Gastrocnemius medialis (tissue), 4 donors: ENCODE data around the gene OAF. TPM values are rescaled to one million over a fixed set of nuclear protein-coding genes. Genes with fewer than 3 reads are reported as not detected.
A peak's percentile ranks its signal among the peaks of the same experiment; 100 is the strongest.

Experiments
- ATAC-seq, 2 donors: fragments of 150-250 bp; one replicate each; pipeline ENCODE4 v1.9.1; 2016
- DNase-seq, 2 donors: peaks; one replicate each; pipeline ENCODE4 v3.0.0-alpha.2; 2019
- H3K27ac ChIP-seq, 4 donors: fragments of 200-600 bp; sonication (generic); 1 replicate in 1 of 4; 2 replicates in 3 of 4; pipeline ENCODE4 v1.5.1; 2016 to 2018; ENCODE audit warnings: mild to moderate bottlenecking in 2 of 4, moderate library complexity in 1 of 4
- H3K27me3 ChIP-seq, 3 donors: fragments of 200-600 bp; sonication (generic) in 2 of 3; 1 replicate in 1 of 3; 2 replicates in 2 of 3; pipeline versions ENCODE4 v1.5.1 to v1.6.0; 2016 to 2019; ENCODE audit warnings: mild to moderate bottlenecking in 1 of 3, moderate library complexity in 1 of 3
- H3K36me3 ChIP-seq, 2 donors: fragments of 200-600 bp; sonication (generic) in 1 of 2; one replicate each; pipeline ENCODE4 v1.5.1; 2017 to 2018
- H3K4me1 ChIP-seq, 2 donors: fragments of 200-600 bp; sonication (generic) in 1 of 2; one replicate each; pipeline ENCODE4 v1.5.1; 2016 to 2017; ENCODE audit warnings: mild to moderate bottlenecking in 2 of 2
- H3K4me3 ChIP-seq, 4 donors: fragments of 200-600 bp; sonication (generic) in 3 of 4; 1 replicate in 1 of 4; 2 replicates in 3 of 4; pipeline ENCODE4 v1.5.1; 2016 to 2019; ENCODE audit warnings: mild to moderate bottlenecking in 2 of 4
- H3K9me3 ChIP-seq, 3 donors: fragments of 200-600 bp; sonication (generic) in 2 of 3; 1 replicate in 1 of 3; 2 replicates in 2 of 3; pipeline ENCODE4 v1.5.1; 2016 to 2019
- CTCF ChIP-seq, 5 experiments: fragments of 450-650 bp in 3 of 5; fragments of 200-600 bp in 2 of 5; sonication (generic) in 2 of 5; IDR thresholded peaks in 4 of 5; conservative IDR thresholded peaks in 1 of 5; 1 replicate in 4 of 5; 2 replicates in 1 of 5; pipeline ENCODE4 v1.5.1; 2016 to 2019; ENCODE audit warnings: antibody characterized with exemption in 5 of 5, mild to moderate bottlenecking in 3 of 5, moderate library complexity in 3 of 5
- POLR2A ChIP-seq, 2 donors: fragments of 450-650 bp; IDR thresholded peaks; one replicate each; pipeline ENCODE4 v1.6.1; 2017; ENCODE audit warnings: antibody characterized with exemption in 2 of 2, mild to moderate bottlenecking in 2 of 2, moderate library complexity in 2 of 2
- in situ Hi-C, 4 donors: fragments of 200-750 bp; cut with MboI; loops; one replicate each; pipeline versions ENCODE4 v1.15.0 to v1.8.0; 2017; ENCODE audit warnings: low sequenced_read_pairs in 4 of 4
- intact Hi-C: fragments of 100-400 bp; cut with DNase I; formaldehyde crosslinking; loops from one replicate; pipeline ENCODE4 v1.15.1; 2023; ENCODE audit warnings: low total_unique reads
- total RNA-seq, 4 donors: library from RNA; depleted of rRNA; stranded (reverse); fragments of >200 nt; gene quantifications; one replicate each; pipeline versions ENCODE4 v1.1.0 to v1.2.3, GENCODE V29; 2016

OAF gene
- total RNA-seq, 4 donors from 2014 or later, result 8.7 to 17.5 (median 10.1) TPM

- ATAC-seq (no peak), DNase-seq (no peak)
- no peak overlapping the region for H3K4me3 ChIP-seq
- H3K4me1 ChIP-seq, result peaks cover 17 to 23% of the 10 kb centered on the region in 2 donors
- TF ChIP-seq CTCF (IDR thresholded peaks at IDR 0.05 in 4 of 5, conservative IDR thresholded peaks at IDR 0.05 in 1 of 5) (no peak), POLR2A (IDR thresholded peaks at IDR 0.05) (no peak)
- intact Hi-C loops, result no loop called here
- no peaks in the 10 kb centered on the region for H3K9me3 ChIP-seq
- no peaks in the 10 kb centered on the region for H3K27me3 ChIP-seq
- H3K27ac ChIP-seq, result peak overlapping the region in 1 of 4 donors; percentile 56
- in situ Hi-C loops, result no loop called here
- H3K36me3 ChIP-seq, result no peaks in the 10 kb centered on the region
Measured at GRCh38 chr11:120207512-120207911, 3.3 kb upstream of the OAF start.

GRCh38 chr11:120208001-120208441 lies 2.8 kb upstream of the OAF start:
- H3K9me3 ChIP-seq, result no peaks in the 10 kb centered on the region
- H3K27me3 ChIP-seq, result no peaks in the 10 kb centered on the region
- H3K4me1 ChIP-seq, result peaks cover 17 to 23% of the 10 kb centered on the region in 2 donors
- in situ Hi-C loops, result no loop called here
- H3K27ac ChIP-seq, result peak overlapping the region in 3 of 4 donors; percentile 3 to 79 (median 56)
- DNase-seq (no peak), ATAC-seq (no peak)
- intact Hi-C loops, result no loop called here
- no peaks in the 10 kb centered on the region for H3K36me3 ChIP-seq
- no peak overlapping the region for H3K4me3 ChIP-seq
- no peak for TF ChIP-seq POLR2A (IDR thresholded peaks at IDR 0.05)
- TF ChIP-seq CTCF (IDR thresholded peaks at IDR 0.05 in 4 of 5, conservative IDR thresholded peaks at IDR 0.05 in 1 of 5), result no peak

- TF ChIP-seq CTCF (IDR thresholded peaks at IDR 0.05 in 4 of 5, conservative IDR thresholded peaks at IDR 0.05 in 1 of 5) (no peak), POLR2A (IDR thresholded peaks at IDR 0.05) (no peak)
- DNase-seq (peak; percentile 41 to 51), ATAC-seq (no peak)
- H3K4me1 ChIP-seq, result peaks cover 17 to 23% of the 10 kb centered on the region in 2 donors
- intact Hi-C loops, result no loop called here
- H3K27ac ChIP-seq, result peak overlapping the region in 3 of 4 donors; percentile 3 to 79 (median 56)
- H3K27me3 ChIP-seq, result no peaks in the 10 kb centered on the region
- H3K9me3 ChIP-seq, result no peaks in the 10 kb centered on the region
- in situ Hi-C loops, result no loop called here
- no peaks in the 10 kb centered on the region for H3K36me3 ChIP-seq
- no peak overlapping the region for H3K4me3 ChIP-seq
Measured at GRCh38 chr11:120208777-120209176, 2.1 kb upstream of the OAF start.

- no peaks in the 10 kb centered on the region for H3K36me3 ChIP-seq
- no peak for TF ChIP-seq CTCF (IDR thresholded peaks at IDR 0.05 in 4 of 5, conservative IDR thresholded peaks at IDR 0.05 in 1 of 5)
- no peak for TF ChIP-seq POLR2A (IDR thresholded peaks at IDR 0.05)
- intact Hi-C loops (loop anchor here (2.0 kb wide), 1 partner anchor 15 kb away; no protein-coding TSS in a partner anchor), in situ Hi-C loops (no loop called here)
- H3K4me1 ChIP-seq, result peaks cover 17 to 23% of the 10 kb centered on the region in 2 donors
- H3K27me3 ChIP-seq, result no peaks in the 10 kb centered on the region
- peak overlapping the region; percentile 56 to 79 (median 76) for H3K27ac ChIP-seq
- no peaks in the 10 kb centered on the region for H3K9me3 ChIP-seq
- DNase-seq (no peak), ATAC-seq (peak in 1 of 2 donors; percentile 2)
- peak overlapping the region; percentile 58 to 88 (median 66) for H3K4me3 ChIP-seq
Measured at GRCh38 chr11:120209746-120210625, 846 bp upstream of the OAF start.
